CD4-positive, alpha-beta T cell treated with Interferon alpha-2 for 1 hour (primary cell): ENCODE data around the gene FGFR2.
"Not testable (repeated sequence)": the region's sequence is repeated elsewhere in the genome, so short reads cannot be mapped to it uniquely, and the experiment has no call there.

Experiments
- DNase-seq, 2 donors: peaks; one replicate each; pipeline ENCODE4 v3.0.0-alpha.2; 2020 to 2022

FGFR2 gene

DNA sequence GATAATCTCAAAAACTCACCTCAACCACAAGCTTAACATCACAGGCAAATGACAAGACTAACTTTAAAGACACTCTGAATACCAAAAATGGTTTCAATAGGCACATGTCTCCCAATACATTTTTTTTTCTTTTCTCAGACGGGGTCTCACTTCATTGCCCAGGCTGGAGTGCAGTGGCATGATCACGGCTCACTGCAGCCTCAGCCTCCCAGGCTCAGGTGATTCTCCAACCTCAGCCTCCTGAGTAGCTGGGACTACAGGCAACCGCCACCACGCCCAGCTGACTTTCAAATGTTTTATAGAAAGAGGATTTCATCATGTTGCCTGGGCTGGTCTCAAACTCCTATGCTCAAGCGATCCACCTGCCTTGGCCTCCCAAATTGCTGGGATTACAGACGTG is 77.7 kb downstream of the FGFR2 start:
- not testable (repeated sequence) for DNase-seq

DNA sequence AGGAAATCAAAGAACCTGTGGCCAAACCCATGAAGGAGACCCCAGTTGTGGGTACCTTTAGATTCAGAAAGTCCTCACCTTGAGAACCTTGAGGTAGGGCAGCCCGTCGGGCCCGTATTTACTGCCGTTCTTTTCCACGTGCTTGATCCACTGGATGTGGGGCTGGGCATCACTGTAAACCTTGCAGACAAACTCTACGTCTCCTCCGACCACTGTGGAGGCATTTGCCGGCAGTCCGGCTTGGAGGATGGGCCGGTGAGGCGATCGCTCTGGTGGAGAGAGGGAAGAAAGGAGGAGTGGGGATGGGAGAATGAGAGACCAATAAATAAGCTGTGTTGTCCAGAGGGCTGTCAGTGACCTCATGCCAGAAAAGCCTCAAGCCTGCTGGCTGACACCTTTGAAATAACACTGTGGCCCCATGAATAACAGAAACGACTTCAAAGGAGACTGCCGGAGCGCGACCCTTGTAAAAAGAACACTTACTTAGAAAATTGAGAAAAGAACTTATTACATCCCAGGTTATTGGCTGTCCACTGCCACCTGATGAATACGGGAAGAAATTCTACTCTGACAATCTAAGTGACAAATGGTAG is 78.2 kb downstream of the FGFR2 start:
- DNase-seq: no peak

DNA sequence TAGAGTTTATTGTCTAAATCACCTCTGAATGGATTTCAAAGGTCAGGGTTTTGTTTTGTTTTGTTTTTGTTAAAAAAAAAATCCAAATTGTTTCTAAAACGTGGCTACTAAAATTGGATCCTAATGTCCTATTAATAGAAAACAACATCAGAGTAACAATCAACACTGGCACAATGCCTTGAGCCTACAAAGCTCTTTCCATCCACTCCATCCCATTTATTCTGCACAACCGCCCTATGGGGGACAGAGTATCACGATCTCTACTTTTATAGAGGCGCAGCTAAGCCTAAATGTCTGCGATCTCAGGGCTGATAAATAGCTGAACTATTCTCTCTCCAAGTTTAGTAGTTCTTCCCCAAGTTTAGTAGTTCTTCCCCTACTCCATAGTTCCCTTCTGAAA is 78.8 kb downstream of the FGFR2 start:
- no peak for DNase-seq

DNA sequence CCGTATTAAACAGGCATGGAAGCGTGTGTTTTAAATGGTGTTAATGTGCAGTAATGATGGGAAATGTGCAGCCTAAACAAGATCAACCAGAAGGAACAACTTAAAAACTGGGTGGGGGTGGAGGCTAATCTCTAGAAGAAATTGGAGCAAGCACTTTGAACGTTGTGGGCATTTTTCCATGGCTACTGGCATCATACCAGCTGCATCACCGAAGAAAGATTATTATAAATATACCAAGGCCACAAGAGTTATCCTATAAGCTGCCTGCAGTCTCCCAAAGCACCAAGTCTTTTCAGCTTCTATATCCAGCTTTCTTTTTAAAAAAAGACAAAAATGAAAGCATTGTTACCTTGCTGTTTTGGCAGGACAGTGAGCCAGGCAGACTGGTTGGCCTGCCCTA is 79.9 kb downstream of the FGFR2 start:
- no peak for DNase-seq

DNA sequence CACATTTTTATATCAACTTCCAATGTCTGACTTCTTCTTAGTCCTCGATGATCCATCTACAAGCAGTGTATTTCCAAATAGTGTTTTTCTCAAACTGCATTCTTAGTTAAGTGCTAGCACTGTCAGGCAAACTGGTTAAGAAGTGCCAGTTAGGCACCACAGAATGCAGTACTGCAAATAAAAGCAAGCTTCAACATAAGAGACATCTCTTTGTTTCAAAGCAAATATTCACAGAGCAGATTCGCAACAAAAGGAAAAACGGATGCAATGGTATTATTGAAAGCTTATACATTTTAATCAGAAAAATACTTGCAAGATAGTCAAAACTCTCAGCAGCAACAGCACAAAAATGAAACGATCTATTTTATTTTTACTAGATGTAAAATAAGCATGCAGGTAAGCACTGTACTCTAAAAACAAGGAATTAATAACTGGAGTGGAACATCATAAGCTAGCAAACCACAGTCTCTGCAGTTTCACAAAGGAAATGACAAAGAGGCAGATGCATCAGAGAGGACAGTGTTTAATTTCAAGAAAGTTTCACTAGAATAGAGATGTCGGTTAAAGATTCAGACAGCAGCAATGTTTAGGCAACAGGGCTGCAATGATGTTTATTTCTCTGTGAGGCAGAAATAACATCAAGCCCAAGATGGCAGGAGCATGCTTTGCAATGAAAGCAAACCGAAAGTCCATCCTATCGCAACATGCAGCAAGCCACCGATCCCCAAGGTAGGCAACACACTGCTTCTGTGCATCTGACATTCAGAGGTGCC is 82.0 kb downstream of the FGFR2 start:
- no peak for DNase-seq

DNA sequence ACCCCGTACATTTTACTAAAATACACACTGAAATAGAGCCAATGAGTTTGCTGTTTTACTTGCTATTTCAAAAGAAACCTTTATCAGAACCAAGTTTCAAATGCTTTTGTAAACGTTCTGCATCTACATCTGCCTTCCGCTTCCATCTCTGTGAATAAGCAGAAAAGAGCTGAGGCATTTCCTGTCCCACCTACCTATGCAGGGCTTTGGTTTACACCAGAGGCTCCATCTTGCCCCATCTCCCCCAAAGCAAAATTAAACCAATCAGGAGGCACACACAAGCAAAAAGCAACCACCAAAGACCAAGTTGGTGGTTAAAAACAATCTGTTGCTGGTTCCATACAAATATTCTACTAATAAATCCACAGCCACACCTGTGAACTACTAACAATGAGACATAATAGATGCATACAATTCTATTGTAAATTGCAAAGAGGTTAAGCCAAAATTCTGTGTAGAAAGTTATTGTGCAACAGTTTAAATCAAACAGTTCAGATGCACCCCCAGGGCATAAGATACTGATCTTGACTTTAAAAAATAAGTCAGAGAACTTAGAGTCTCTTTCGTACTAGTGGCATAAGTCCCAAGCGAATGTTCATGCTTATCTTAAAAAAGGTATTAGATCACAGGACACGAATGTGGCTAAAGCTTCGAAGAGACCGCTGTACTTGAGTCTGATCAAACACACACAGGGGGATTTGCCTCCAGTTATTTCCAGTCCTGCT is 83.9 kb downstream of the FGFR2 start:
- no peak for DNase-seq

DNA sequence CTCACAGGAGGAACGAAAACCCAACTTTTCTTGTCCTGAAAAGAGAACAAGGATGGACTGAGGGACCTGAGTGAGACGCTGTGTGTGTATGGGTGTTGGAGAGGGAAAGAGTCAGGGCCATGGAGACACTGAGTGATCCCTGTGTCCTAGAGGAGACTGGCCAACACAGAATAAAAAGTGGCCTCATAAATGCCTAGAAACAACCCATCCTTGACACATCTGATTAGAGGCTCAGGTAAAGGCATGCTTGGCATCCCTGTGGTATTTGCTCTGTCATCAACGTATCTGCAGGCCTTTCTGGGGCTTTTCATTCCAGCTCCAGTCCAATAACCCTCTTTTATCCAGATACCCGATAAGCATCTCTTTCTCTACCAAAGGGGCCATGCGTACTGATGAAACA is 86.3 kb downstream of the FGFR2 start:
- no peak for DNase-seq

DNA sequence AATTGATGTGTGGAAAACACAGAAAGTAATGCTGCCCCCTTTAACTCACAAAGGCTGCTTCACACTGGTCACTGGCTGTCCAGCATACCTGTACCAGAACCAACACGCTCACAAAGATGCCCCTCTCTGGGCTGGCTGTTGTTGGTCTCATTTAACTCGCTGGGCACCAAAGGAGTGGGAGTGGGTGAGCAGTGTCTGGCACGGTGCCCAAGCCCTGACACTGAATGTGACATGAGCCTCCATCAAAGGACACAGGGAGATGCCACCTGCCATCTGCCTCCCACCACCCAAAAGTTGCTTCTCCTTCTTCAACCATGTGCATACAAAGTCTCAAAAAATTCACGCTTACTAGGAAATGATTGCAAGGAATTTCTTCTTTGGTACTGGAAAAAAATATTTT is 86.8 kb downstream of the FGFR2 start:
- DNase-seq: no peak

DNA sequence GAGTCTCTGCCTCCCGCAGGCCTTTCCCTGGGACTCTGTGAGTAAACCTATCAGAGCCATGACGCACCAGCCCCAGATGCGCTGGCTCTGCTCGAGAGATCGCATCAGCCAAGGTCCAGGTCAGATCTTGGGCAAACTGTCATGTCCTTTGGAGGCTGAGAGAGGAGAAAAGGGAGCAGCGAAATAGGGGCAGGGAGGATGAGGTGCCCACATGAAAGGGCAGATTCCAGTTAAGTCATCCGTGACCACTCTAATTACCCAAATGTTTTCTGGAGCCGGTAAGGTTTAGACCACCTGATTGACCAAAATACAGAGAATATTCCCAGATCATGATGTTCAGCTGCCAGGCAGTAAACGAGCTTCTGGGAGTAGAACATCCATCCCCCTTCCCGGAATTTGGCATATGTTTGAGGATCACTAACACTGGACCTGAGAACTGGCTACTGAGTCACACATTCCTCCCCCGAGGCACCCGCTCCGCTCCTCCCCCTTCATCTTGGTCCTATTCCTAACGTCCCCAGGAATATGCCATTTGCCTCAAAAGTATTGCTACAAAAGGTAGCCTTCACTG is 88.0 kb downstream of the FGFR2 start:
- DNase-seq: no peak

DNA sequence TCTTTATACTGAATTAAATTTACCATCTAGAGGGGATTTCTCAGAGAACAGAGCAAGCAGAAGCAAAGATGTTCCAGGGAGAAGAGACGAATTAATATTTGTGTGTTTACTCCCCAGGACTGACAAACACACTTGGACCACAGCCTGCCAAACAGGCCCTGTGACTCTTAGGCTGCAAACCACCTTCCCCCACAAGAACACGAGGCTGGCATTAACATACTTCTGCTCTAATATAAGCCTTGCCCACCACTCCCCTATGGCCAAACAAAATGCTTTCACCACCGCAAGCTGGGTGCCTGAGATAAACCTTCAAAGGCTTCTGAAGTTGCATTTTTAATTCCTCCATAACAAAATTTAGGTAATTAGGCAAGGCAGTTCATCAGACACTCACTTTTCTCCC is 88.4 kb downstream of the FGFR2 start:
- DNase-seq: no peak

DNA sequence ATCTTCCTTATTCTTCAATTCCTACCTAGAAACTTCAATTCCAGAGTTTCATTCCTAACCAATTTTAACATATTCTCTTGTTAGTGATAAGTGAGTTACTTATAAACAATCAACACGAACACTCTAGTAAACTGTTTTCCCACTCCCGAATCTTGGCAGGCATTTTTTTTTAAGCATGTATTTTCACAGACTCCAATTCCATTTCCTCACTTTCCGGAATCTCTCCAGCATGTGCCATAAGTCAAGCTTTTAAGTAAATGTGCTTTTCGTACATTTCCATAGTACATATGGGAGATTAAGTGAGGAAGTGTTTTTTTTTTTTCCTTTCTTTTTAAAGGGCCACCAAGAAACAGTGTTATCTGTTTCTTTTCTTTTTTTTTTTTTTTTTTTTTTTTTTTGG is 89.1 kb downstream of the FGFR2 start:
- no peak for DNase-seq

DNA sequence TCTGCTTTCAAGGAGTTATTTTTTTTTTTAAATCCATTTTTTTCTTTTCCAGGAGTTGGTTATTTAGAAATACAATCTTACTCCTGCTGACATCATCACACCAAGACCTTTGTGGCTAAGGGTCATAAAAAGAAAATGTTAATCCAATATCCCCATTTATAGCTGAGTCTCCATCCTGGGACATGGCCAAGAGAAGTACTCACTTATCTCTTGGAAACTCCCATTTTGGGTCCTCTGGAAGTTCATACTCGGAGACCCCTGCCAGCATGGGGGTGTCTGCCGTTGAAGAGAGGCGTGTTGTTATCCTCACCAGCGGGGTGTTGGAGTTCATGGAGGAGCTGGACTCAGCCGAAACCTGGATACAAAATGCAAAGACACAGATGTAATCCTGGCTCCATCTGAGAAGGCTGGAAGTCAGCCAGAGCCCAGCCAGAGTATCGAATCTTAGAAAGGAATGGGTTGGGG is 94.6 kb downstream of the FGFR2 start:
- DNase-seq: no peak

DNA sequence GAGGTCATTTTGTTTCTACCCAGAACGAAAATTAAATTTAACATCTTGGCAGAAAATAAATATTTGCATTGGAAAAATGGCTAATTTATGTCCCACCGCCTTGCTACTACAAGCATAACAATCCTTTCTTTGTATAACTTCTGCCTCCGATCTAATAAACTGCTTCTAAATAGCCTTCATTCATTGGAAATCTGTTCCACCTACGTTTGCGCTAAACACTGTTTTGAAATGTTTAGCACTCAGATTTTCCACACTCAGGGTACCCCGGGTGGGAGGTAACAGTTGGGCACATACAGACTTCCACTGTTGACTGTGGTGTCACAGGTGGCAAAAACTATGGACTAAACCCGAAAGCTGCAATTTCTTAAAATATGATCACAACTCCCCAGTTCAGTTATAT is 96.4 kb downstream of the FGFR2 start:
- no peak for DNase-seq

DNA sequence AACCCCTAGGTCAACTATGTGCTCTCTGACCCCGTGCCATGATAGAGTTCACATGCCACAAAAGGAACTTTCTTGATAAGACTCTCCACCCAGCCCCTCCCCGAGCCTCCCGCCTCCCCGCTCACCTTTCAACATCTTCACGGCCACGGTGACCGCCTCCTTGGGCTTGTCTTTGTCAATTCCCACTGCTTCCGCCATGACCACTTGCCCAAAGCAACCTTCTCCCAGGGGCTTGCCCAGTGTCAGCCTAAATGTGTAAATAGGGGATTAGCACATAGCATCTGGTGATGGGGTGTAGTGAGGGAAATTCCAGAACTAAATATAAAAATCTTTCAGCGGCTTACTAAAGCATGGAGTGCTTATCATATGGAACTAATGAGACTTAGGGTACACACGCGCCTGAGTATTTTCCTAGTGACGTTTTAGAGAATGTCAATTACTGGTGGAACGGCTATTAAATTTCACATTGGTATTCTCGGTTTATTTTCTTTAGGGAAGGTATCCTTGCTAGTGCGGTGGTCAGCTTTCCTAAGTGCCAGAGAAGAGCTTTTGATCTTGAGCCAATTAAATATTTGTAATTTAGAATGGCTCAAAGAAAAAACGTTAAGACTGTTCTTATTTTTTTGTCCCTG is 97.4 kb downstream of the FGFR2 start:
- no peak for DNase-seq

DNA sequence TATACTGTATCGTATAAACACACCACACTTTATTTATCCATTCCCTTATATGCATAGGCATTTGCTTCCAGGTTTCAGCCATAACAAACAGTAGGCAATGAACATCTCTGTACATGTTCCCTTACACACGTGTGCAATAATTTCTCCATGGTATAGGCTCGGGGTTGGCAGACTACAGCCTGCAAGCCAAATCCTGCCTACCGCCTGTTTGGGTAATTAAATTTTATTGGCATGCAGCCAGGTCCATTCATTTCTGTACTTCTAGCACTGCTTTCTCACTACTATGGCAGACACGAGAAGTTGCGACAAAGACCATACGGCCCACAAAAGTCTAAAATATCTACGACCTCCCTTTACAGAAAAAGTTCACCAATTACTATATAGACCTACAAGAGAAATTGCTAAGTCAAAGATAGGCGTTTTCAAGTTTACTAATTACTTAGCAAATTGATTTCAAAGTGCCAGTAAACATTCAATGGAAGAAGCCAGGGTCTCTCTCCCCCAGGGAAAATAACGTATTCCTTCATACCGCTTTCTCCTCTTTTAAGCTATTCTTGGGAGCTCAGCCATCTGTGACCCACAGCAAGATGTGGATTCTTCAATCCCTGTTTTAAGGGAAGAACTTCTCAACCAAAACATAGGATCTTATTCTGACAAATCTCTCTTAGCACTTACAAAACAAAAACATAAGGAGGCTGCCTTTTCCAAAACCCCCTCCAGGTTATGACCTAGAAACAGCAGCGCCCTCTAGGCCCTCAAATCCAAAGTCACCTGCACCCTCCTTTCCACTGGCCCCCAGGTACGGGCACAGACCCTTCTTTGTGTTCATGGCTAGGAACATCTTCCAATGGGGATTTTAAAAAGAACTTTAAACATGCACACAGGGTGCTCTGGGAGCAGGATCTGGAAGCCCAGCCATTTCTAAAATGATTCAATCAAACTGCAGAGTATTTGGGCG is 100.5 kb downstream of the FGFR2 start:
- no peak for DNase-seq

DNA sequence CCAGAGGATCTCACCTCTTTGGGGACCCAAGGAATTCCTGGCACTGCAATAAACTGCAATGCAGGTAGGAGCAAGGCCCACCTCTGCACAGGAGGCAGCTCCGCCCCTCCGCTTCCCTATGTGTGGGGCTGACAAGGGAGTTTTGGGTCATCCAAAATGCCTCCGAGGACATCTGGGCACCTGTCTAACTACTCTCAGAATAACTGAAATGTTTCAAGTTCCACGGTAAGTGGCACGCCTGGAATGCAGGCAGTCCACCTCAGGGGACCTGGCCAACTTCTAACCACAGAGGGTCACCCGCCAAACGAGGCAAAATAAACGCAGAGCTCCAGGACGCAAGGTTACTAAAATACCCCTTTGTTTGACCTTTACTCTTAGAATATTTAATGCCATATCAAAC is 102.5 kb downstream of the FGFR2 start:
- DNase-seq: no peak

DNA sequence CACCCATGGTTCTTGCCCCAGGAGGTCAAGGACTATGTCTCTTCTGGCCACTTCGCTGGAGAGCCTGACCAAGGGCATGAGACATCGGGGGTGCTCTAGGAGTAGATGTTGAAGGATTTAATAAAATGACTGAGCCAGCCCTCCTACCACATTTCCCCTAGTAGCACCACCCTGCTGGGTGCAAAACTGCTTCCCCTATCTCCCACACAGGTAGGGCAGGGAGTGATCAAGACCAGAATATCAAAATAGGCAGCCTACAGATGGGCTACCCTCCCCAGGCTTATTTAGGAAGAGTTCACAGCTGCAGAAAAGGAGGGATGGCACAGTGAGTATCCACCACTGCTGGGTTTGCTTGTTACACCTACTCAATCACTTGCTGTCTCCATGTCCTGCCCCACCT is 103.9 kb downstream of the FGFR2 start:
- no peak for DNase-seq

DNA sequence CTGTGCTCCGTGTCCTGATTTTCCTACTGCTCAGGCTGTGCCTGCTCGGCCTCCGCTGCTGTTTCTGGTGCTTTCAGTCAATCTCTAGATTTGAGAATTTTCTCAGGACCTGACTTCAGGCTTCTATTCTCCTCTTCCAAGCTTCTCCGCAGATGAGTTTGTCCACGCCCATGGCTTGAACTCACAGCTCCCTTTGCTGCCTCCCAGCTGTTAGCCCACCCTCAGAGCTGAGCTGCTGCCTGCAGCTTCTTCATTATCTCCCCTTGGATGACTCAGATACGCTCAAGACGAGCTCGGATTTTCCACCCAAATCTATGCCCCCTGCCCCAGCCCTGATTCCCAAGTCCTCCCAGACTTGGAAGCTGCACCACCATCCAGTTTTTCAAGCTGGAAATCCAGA is 104.7 kb downstream of the FGFR2 start:
- DNase-seq: no peak

DNA sequence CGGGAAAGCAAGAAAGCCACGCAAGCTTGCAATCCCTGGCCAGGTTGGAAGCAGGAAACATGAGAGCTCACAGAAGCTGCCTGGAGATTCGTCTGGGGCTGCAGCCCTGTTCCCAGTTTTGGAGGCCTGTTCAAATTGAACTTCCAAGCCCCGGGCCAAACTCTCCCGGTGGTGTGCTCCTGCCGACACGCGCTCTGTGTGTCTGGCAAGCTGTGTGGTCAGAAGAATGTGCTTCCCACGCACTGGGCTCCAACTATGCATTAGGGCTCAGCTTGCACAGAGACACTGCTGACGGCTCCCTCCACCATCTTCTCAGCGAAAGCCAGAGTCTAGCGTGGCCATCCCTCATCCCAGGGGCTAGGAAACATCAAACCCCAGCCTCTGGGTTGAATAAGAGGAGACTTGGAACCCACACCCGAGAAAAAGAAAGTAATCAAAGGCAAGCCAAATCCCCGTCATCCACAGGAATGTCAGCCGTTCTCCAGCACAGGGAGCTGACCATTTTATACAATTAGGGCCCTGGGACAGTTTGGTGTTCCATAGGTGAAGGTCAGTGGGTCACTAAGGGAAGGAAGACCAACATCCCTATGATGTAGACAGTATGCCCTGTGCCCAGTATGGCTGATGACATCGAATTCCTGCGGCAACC is 107.2 kb downstream of the FGFR2 start:
- DNase-seq: no peak

DNA sequence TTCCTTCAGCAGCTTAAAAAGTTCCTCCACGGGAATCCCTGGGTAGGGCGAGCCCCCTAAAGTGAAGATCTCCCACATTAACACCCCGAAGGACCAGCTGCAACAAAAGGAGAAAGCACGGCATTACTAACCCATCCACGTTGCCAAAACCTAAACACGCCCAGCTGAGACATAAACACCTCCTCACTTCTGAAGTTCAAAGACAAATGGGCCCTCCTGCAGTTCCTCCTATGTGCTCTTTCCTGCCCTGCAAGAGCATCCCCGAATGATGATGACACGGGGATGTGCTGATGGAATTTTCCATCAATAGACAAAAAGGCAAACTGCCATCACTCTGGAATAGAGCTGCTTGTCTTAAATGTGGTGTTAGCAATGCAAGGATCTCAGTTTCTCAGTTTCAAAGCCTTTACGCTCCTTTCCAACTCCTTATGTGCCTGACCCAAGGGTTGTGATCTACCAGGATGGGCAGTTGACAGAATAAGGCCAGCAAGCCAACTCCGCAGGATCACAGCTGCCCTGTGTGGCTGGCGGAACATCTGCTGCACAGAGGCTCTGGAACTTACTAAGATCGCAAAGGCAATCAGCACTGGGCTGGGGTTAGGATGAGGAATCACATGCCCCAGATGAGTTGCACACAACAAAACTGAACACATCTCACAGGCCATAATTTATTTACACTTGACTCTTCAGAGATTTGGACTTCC is 112.7 kb downstream of the FGFR2 start:
- DNase-seq: no peak

DNA sequence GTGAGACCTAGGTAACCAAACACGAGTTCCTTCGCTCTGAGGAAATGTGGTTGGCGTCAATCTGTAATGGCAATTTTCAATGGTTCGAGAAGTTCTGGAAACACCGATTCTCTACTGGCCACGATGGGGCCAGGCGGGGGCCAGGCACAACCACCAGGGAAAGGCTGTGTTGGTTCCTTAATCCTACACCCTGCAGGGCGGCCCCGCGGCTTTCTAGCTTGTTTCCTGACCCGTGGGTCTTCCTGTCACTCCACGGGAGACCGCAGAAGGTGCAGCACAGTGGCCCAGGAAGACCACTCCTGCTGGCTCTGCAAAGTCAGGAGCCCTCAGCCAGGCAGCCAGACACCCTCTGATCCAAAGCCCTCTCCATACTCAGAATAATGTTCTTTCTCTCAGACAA is 113.4 kb downstream of the FGFR2 start:
- DNase-seq: no peak
